Effector memory CD8-positive, alpha-beta T cell (primary cell): Measurements from ENCODE around the gene ZFP2.
A peak's percentile ranks its signal among the peaks of the same experiment; 100 is the strongest.
"Not testable (repeated sequence)": the region's sequence is repeated elsewhere in the genome, so short reads cannot be mapped to it uniquely, and the experiment has no call there.

Experiments used
- ATAC-seq: fragments of 150-1000 bp; cut with Tn5 transposase; replicated peaks from 2 replicates; pipeline ENCODE4 v1.10.0; 2021; ENCODE audit warnings: mild to moderate bottlenecking, moderate library complexity
- DNase-seq, 3 experiments: peaks; one replicate each; pipeline ENCODE4 v3.0.0; 2021
- H3K27ac Mint-ChIP-seq, 2 donors: one replicate each; pipeline ENCODE4 v1.8.0; 2022; ENCODE audit warnings: mild to moderate bottlenecking in 2 of 2, mixed read lengths in 2 of 2, moderate library complexity in 2 of 2
- H3K27me3 Mint-ChIP-seq, 2 donors: one replicate each; pipeline ENCODE4 v1.8.0; 2022; ENCODE audit warnings: mixed read lengths in 2 of 2
- H3K36me3 Mint-ChIP-seq: one replicate; pipeline ENCODE4 v1.8.0; 2022; ENCODE audit warnings: mild to moderate bottlenecking, moderate library complexity, mixed read lengths; ENCODE audit not compliant: insufficient read depth
- H3K4me1 Mint-ChIP-seq, 2 donors: one replicate each; pipeline ENCODE4 v1.8.0; 2022; ENCODE audit warnings: low read depth in 2 of 2, mixed read lengths in 2 of 2
- H3K4me3 Mint-ChIP-seq, 2 donors: one replicate each; pipeline ENCODE4 v1.8.0; 2022; ENCODE audit warnings: mild to moderate bottlenecking in 2 of 2, mixed read lengths in 2 of 2, moderate library complexity in 2 of 2
- H3K9me3 Mint-ChIP-seq, 2 donors: one replicate each; pipeline ENCODE4 v1.8.0; 2022; ENCODE audit warnings: mixed read lengths in 2 of 2
- total RNA-seq, 9 experiments: gene quantifications; one replicate each; lab custom pipeline; 2026; lab: John Stamatoyannopoulos, UW

The ZFP2 gene
- 0.63 to 2.8 (median 1.2) reads per million in 9 experiments for total RNA-seq

DNA sequence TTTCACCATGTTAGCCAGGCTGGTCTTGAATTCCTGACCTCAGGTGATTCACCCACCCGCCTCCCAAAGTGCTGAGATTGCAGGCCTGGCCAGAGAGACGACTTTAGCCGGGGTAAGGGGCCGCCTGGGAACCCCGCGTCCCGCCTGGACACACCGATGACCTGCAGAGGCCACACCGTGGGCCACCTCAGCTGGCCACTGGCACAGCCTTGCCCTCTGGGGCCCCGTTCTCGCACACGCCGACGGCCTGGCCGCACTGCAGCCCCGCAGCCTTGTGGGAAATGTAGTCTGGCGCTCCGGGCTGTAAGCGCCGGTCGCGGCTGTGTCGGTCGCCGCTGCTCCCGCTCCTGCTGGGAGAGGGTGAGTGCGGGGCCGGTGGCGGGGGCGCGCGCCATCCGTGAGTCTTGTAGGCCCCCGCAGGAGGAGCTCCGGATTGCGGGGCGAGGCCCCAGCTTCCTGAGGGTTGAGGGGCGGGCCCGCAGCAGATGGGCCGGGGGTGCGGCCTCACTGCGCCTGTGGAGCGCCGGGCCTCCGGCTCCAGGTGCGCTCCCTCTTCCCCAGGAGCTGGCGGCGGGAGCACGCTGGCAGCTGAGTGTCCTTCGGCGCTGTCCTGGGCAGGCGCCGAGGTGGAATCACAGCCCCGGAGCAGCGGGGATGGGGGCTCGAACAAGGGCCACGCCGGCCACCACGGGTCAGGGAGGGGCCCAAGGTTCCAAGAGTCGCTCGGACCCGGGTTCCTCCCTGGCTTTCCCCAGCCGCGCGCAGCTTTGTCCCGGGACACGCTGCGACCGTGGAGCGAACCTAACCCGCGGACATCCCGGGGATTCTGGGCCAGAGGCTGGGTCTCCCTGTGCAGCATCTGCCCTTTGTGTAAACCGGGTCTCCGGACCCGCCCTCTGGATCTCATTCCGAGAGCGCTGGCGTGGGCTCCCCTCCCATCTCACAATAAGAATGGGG lies at the start of gene ZFP2:
Gene ZFP2, plus strand, starts transcription at position 299 of the 957 bp plus-strand sequence. CDS start 35,401 bp downstream, outside the sequence.
- no peaks in the 10 kb centered on the region for H3K27me3 Mint-ChIP-seq
- peak within 1 kb of the TSS in 1 of 2 donors; percentile 83 for H3K27ac Mint-ChIP-seq
- H3K4me3 Mint-ChIP-seq: peak within 1 kb of the TSS; percentile 70 to 76

DNA sequence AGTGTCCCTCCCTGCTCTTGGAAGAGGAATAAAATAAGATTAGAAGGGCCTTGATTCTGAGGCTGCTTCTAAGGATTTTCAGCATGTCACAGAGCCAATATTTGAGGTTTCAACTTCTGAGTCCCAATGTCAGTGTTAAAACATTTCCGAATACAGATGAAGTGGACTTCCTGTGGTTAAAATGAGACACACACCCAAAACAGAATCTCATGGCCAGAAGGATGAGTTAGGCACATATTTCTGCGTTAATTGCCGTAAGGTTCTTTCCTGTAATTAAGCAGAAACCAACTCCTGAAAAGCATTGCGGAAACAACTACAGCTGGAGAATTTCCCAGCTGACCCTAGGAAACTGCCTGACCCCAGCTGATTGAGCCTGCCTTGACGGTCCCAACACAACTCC lies 46.4 kb upstream of the ZFP2 start:
- DNase-seq (no peak), ATAC-seq (no peak)
- Mint-ChIP-seq H3K9me3 (no peaks in the 10 kb centered on the region), H3K27me3 (peaks cover 25 to 35% of the 10 kb centered on the region in 2 donors), H3K27ac (no peak overlapping the region), H3K36me3 (no peaks in the 10 kb centered on the region), H3K4me1 (no peaks in the 10 kb centered on the region), H3K4me3 (no peak overlapping the region)

More for the DNA sequence above, at the start of gene ZFP2:
- Mint-ChIP-seq H3K36me3 (no peaks in the 10 kb centered on the region), H3K9me3 (peaks cover 3 to 8% of the 10 kb centered on the region in 2 donors), H3K4me1 (peaks cover 0 to 4% of the 10 kb centered on the region in 2 donors)
- DNase-seq (no peak), ATAC-seq (peak; percentile 67)

DNA sequence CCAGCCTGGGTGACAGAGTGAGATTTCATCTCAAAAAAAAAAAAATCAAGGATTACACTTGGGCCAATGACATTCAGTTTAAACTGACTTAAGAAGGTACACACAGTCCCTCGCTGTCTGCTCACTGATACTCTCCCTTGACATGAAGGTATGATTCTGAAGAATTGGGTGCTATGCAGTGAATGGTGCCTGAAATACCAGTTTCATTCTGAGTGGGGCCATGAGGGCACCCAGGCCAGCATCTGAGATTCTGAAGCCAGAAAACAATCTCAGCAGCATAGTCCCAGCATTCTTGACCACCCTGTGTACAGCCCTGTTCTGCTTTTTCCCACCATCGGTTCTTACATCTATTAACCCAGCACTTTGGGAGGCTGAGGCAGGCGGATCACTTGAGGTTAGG lies 43.8 kb upstream of the ZFP2 start:
- Mint-ChIP-seq H3K27me3 (peaks cover 33 to 44% of the 10 kb centered on the region in 2 donors), H3K4me1 (no peaks in the 10 kb centered on the region), H3K36me3 (no peaks in the 10 kb centered on the region)

DNA sequence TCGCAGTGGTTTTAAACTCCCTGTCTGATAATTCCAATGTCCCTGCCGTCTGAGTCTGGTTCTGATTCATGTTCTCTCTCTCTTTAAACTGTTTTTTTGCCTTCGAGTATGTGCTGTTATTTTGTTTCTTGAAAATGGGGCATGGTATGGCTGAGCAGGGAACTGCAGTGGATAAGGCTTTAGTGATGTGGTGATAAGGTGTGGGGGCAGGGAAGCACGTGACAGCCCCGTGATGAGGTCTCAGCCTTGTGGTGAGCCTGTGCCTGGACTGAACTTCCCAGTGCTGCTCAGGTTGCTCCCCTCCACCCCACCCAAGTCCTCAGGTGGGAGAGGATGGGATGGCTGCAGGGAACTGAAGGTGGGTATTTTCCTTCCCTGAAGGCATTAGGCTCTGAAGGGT lies 41.4 kb upstream of the ZFP2 start:
- H3K27me3 Mint-ChIP-seq: peaks cover 28 to 33% of the 10 kb centered on the region in 2 donors
- H3K4me3 Mint-ChIP-seq: no peak overlapping the region
- DNase-seq (no peak), ATAC-seq (no peak)
- H3K4me1 Mint-ChIP-seq: peaks cover 0 to 2% of the 10 kb centered on the region in 2 donors
- H3K9me3 Mint-ChIP-seq: no peaks in the 10 kb centered on the region
- no peaks in the 10 kb centered on the region for H3K36me3 Mint-ChIP-seq
- H3K27ac Mint-ChIP-seq: no peak overlapping the region

More for the DNA sequence above, 43.8 kb upstream of the ZFP2 start:
- DNase-seq (no peak), ATAC-seq (no peak)
- Mint-ChIP-seq H3K27ac (no peak overlapping the region), H3K4me3 (no peak overlapping the region), H3K9me3 (no peaks in the 10 kb centered on the region)

DNA sequence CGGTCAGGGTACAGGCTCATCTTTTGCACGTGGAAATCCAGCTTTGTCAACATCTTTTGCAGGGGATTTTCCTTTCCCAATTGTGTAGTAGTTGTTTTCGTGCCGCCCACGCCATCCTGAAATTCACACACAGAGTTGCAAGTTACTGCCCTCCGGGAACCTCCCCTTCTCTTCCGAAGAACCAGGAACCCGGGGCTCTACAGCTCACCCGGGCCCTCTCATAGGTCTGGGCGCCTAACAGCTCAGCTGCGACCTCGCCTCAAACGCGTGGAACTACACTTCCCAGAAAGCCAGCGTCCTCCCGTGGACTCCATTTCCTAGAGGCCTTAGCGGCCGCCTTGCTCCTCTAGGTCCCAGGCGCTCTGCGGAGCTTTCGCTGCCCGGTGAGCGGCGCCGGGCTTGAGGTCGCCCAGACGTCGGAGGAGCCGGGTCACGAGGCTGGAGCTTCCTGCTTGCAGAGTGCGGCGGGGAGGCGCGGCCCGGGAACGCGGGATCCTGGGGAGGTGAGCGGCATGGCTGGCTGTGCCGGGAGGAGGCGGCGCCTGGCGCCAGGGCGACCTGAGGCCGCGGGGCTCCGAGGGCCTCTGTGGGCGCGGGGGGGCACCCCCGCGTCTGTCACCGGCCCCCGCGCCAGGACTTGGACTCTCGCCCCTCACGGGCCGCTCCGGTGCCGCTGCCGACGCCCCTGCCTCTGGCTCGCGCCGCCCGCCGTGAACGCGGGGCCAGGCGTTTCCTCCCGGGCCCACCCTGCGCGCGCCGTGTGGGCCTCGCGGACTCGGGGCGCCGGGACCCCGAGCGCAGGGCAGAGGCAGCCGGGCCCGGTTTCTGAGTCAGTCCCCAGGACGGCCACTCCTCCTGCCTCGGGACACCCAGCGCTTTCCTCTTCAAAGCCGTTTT lies 35.8 kb upstream of the ZFP2 start, which contains the start of gene ZNF354B:
Gene ZNF354B, plus strand, starts transcription at position 329 of the 897 bp plus-strand sequence. CDS start 1,095 bp downstream, outside the sequence.
- ATAC-seq (peak; percentile 93), DNase-seq (peak; percentile 71 to 77 (median 72))
- Mint-ChIP-seq H3K27me3 (peaks cover 2 to 4% of the 10 kb centered on the region in 2 donors), H3K27ac (peak within 1 kb of the TSS; percentile 80 to 81), H3K4me1 (peaks cover 15 to 30% of the 10 kb centered on the region in 2 donors), H3K9me3 (no peaks in the 10 kb centered on the region), H3K36me3 (peaks cover 3% of the 10 kb centered on the region), H3K4me3 (peak within 1 kb of the TSS; percentile 84 to 93)

DNA sequence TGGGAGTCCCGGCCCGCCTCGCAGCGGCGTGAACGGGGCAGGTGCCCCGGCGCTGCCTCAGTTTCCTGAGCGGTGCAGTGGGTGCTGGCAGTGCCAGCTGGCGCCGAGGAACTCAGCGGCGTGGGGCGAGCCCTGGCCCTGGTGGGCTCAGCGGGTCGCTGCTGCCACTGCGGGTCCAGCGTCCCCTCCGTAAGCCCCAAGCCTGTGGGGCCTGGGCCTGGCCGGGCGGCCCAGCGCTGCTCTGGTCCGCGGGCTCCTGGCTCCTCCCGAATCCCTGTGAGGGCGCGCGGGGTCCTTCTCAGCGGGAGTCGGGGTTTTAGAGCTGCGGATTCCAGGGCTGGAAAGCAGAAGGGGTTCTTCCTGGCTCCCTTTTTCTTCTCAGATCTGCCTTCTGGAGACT lies 35.1 kb upstream of the ZFP2 start:
- not testable (repeated sequence) for ATAC-seq, H3K36me3 Mint-ChIP-seq, H3K27ac Mint-ChIP-seq, H3K27me3 Mint-ChIP-seq, H3K9me3 Mint-ChIP-seq, DNase-seq
- Mint-ChIP-seq H3K4me1 (peaks cover 15 to 30% of the 10 kb centered on the region in 2 donors), H3K4me3 (peak overlapping the region; percentile 84 to 93)

DNA sequence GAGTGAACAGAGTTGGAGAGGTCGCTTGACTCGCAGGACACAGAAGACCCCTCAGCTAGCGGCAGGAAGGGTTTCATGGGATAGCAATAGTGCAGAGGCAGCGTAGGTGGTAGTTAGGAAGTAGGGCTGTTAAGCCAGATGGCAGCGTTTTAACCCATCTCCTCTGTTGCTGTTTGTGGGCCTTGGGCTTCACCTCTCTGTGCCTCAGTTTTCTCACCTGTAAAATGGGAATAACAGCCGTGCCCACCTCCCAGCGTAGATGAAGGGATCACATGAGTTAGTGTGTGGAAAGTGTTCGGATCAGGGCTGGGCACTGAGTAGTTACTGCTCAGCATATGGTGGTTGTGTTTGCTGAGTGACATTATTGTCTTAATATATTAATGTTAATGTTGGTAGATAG lies 34.1 kb upstream of the ZFP2 start:
- no peaks in the 10 kb centered on the region for H3K9me3 Mint-ChIP-seq
- peak overlapping the region; percentile 50 to 56 for H3K4me3 Mint-ChIP-seq
- ATAC-seq: no peak
- no peak for DNase-seq
- H3K27ac Mint-ChIP-seq: peak overlapping the region; percentile 24 to 26
- peaks cover 16% of the 10 kb centered on the region for H3K36me3 Mint-ChIP-seq
- peaks cover 15 to 32% of the 10 kb centered on the region in 2 donors for H3K4me1 Mint-ChIP-seq
- H3K27me3 Mint-ChIP-seq: no peaks in the 10 kb centered on the region

DNA sequence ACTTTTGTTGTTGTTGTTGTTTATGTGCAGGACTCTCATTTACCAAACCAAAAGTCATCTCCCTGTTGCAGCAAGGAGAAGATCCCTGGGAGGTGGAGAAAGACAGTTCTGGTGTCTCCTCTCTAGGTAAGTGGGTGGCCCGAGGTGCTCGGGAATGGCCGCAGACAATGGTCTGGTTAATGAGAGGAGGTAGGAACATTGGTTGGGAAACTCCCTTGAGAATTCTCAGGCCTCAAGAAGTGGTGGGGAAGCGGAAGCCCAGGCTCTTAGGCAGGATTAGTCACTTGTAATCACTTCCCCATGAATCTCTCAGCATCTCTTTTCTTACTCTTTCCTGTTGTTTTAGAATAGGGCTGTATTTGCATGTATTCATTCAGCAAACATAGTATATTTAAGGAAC lies 28.8 kb upstream of the ZFP2 start:
- Mint-ChIP-seq H3K27me3 (no peaks in the 10 kb centered on the region), H3K4me3 (no peak overlapping the region), H3K4me1 (peaks cover 13 to 30% of the 10 kb centered on the region in 2 donors), H3K36me3 (peaks cover 33% of the 10 kb centered on the region), H3K9me3 (peaks cover 4 to 7% of the 10 kb centered on the region in 2 donors), H3K27ac (no peak overlapping the region)
- no peak for ATAC-seq
- DNase-seq: no peak

DNA sequence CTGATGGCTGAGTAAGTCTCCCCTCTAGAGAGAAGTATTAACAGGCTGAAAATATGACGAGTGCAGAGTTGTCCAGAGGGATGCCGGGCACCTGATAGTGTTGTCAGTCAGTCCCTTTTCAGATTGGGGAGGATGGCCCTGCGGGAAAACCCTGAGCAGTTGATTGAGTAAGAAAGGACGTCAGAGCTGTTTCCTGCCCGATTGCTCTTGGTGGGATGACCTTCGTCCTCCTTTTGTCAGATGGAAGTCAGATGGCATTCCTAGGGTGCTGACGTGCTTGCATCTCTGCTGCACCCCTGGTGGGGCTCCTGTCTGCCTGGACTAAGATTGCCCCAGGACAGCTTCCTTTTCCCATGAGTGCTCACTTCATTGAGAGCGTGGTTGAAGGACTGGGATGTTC lies 26.1 kb upstream of the ZFP2 start:
- H3K9me3 Mint-ChIP-seq: peaks cover 4 to 23% of the 10 kb centered on the region in 2 donors
- no peak overlapping the region for H3K27ac Mint-ChIP-seq
- peaks cover 7 to 30% of the 10 kb centered on the region in 2 donors for H3K4me1 Mint-ChIP-seq
- no peak overlapping the region for H3K4me3 Mint-ChIP-seq
- H3K27me3 Mint-ChIP-seq: no peaks in the 10 kb centered on the region
- ATAC-seq: no peak
- H3K36me3 Mint-ChIP-seq: peaks cover 56% of the 10 kb centered on the region
- DNase-seq: no peak

DNA sequence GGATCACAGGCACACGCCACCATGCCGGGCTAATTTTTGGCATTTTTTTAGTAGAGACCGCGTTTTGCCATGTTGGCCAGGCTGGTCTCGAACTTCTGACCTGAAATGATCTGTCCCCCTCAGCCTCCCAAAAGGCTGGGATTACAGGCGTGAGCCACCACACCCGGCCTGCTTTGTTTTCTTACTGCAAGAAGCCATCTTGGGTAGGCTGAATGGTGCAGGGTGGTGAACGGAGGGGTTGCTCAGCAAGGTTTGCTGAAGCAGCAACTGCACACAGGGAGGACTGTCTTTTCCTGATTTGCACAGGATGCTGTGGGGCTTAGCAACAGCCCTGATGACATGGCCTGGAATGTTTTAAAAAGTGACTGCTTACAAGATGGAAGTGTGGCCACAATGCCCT lies 25.3 kb upstream of the ZFP2 start:
- Mint-ChIP-seq H3K27me3 (no peaks in the 10 kb centered on the region), H3K9me3 (peaks cover 5 to 31% of the 10 kb centered on the region in 2 donors)

DNA sequence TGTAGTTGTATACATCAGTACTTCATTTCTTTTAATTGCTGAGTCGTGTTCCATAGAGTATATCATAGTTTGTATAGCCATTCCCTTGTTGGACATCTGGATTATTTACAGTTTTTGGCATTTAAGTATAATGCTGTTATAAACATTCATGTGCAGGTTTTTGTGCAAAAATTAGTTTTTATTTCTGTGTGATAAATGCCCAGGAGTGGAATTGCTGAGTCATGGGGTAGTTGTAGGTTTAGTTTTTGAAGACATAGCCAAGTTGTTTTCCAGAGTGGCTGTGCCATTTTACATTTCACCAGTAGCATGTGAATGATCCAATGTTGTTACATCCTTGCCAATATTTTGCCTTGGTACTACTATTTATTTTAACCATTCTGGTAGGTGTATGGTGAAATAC lies 23.4 kb upstream of the ZFP2 start:
- Mint-ChIP-seq H3K4me1 (peaks cover 12 to 26% of the 10 kb centered on the region in 2 donors), H3K27ac (no peak overlapping the region), H3K36me3 (peaks cover 64% of the 10 kb centered on the region), H3K27me3 (no peaks in the 10 kb centered on the region), H3K4me3 (no peak overlapping the region), H3K9me3 (peaks cover 8 to 32% of the 10 kb centered on the region in 2 donors)
- ATAC-seq: no peak
- DNase-seq: no peak

More for the DNA sequence above, 25.3 kb upstream of the ZFP2 start:
- Mint-ChIP-seq H3K4me1 (peaks cover 12 to 30% of the 10 kb centered on the region in 2 donors), H3K4me3 (no peak overlapping the region), H3K36me3 (peaks cover 60% of the 10 kb centered on the region), H3K27ac (no peak overlapping the region)
- no peak for ATAC-seq
- DNase-seq: no peak

DNA sequence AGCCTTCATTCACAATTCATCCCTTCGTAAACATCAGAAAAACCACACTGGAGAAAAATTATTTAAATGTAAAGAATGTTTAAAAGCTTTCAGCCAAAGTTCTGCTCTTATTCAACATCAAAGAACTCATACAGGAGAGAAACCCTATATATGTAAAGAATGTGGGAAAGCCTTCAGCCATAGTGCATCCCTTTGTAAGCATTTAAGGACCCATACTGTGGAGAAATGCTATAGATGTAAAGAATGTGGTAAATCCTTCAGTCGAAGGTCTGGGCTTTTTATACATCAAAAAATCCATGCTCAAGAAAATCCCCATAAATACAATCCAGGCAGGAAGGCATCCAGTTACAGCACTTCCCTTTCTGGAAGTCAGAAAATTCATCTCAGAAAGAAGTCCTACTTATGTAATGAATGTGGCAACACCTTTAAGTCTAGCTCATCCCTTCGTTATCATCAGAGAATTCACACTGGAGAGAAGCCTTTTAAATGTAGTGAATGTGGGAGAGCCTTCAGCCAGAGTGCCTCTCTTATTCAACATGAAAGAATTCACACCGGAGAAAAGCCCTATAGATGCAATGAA lies 12.5 kb upstream of the ZFP2 start:
- H3K4me3 Mint-ChIP-seq, H3K27ac Mint-ChIP-seq, H3K4me1 Mint-ChIP-seq, H3K27me3 Mint-ChIP-seq, DNase-seq, ATAC-seq: not testable (repeated sequence)
- peaks cover 10 to 31% of the 10 kb centered on the region in 2 donors for H3K9me3 Mint-ChIP-seq
- H3K36me3 Mint-ChIP-seq: peaks cover 45% of the 10 kb centered on the region
